Measurements from ENCODE around the gene INSL3. TPM values are rescaled to one million over a fixed set of nuclear protein-coding genes. Genes with fewer than 3 reads are reported as not detected.
"Not testable (repeated sequence)": the region's sequence is repeated elsewhere in the genome, so short reads cannot be mapped to it uniquely, and the experiment has no call there.

INSL3 gene
- total and polyA plus RNA-seq, 2 donors (not counting 1 experiment from before 2014, with no cell fraction given) = 3.4 to 3.6 TPM

DNA sequence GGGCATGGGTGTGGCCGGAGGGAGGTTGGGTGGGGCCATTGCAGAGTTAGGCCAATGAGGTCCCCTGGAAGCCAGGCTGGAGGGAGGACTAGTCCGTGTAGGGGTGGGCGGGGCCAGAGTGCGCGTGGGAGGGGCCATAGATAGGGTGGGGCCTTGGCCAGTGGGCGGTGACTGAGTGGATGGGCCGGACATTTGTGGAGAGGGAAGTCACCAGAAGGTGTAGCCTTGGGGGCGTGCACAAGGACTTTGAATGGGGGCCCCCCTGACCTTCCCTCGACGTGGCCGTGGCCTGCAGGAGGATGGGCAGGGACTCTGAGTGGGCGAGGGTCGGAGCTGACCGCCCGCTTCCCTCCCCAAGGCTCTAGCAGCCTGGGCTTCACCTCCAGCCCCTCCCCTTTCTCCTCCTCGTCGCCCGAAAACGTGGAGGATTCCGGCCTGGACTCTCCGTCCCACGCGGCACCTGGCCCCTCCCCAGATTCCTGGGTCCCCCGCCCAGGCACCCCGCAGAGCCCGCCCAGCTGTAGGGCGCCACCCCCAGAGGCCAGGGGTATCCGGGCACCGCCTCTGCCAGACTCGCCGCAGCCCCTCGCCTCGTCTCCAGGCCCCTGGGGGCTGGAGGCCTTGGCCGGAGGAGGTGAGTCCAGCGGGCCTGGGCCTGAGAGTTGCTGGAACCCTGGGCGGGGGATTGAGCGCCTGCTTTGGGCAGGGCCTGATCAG is 42.9 kb downstream of the INSL3 start:
- 77% methylated on average over 34 of the region's 37 CpGs for WGBS (ENCODE audit: insufficient coverage)
- ChIA-PET POLR2A (interaction anchor here (0.8 to 3.3 kb wide), 3 partner anchors 24 to 154 kb away, joined by 3 to 18 read pairs (median 5); no protein-coding TSS in a partner anchor), CTCF (interaction anchor here (1.7 to 5.3 kb wide), 4 partner anchors 23 to 77 kb away, joined by 5 to 51 read pairs (median 8); no protein-coding TSS in a partner anchor)
- H4K20me1 ChIP-seq (ENCODE audit: control insufficient read depth, insufficient read depth, low read length, poor library complexity, severe bottlenecking) = peaks cover 23% of the 10 kb centered on the region
- no peak for TF ChIP-seq EZH2 (IDR thresholded peaks at IDR 0.05; ENCODE audit: borderline replicate concordance, insufficient read depth, low read depth, low read length, poor library complexity, severe bottlenecking)
- TF ChIP-seq, protein P1, sequence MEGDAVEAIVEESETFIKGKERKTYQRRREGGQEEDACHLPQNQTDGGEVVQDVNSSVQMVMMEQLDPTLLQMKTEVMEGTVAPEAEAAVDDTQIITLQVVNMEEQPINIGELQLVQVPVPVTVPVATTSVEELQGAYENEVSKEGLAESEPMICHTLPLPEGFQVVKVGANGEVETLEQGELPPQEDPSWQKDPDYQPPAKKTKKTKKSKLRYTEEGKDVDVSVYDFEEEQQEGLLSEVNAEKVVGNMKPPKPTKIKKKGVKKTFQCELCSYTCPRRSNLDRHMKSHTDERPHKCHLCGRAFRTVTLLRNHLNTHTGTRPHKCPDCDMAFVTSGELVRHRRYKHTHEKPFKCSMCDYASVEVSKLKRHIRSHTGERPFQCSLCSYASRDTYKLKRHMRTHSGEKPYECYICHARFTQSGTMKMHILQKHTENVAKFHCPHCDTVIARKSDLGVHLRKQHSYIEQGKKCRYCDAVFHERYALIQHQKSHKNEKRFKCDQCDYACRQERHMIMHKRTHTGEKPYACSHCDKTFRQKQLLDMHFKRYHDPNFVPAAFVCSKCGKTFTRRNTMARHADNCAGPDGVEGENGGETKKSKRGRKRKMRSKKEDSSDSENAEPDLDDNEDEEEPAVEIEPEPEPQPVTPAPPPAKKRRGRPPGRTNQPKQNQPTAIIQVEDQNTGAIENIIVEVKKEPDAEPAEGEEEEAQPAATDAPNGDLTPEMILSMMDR (IDR thresholded peaks at IDR 0.05) = no peak
- peaks cover 2 to 44% of the 10 kb centered on the region in 2 experiments for H3K36me3 ChIP-seq (replicated peaks in 1 of 2; ENCODE audit: control extremely low read depth in 1 of 2, control insufficient read depth in 1 of 2, extremely low read depth in 1 of 2, insufficient read depth in 2 of 2, low read length in 1 of 2)
- intact Hi-C loops (cut with micrococcal nuclease) = no loop called here
- H3K4me3 ChIP-seq (ENCODE audit: control extremely low read depth in 1 of 5, extremely low read depth in 1 of 5, insufficient read depth in 1 of 5, low read depth in 2 of 5, low read length in 4 of 5) = no peak overlapping the region
- Mint-ChIP-seq H3K4me1 (peaks cover 41% of the 10 kb centered on the region), H3K27ac (peak overlapping the region; percentile 76), H3K4me3 (peak overlapping the region; percentile 26), H3K27me3 (no peaks in the 10 kb centered on the region), H3K9me3 (ENCODE audit: insufficient read depth) (no peaks in the 10 kb centered on the region)
- no peaks in the 10 kb centered on the region for H3K27me3 ChIP-seq (replicated peaks in 1 of 4; ENCODE audit: control extremely low read depth in 1 of 4, control insufficient read depth in 3 of 4, insufficient read depth in 4 of 4, low read length in 3 of 4)
- H3K4me2 ChIP-seq (replicated peaks; ENCODE audit: low read depth, low read length, poor library complexity, severe bottlenecking) = peak overlapping the region; percentile 25
- ATAC-seq (ENCODE audit: low read depth) = peak; percentile 15
- peak overlapping the region in 1 of 2 donors; percentile 53 for H3K27ac ChIP-seq (ENCODE audit: low read length in 2 of 2)
- H3K9me3 ChIP-seq (ENCODE audit: control extremely low read depth in 1 of 3, control insufficient read depth in 2 of 3, insufficient read depth in 1 of 3, low read length in 2 of 3) = no peaks in the 10 kb centered on the region
- H3K4me1 ChIP-seq (ENCODE audit: control insufficient read depth in 2 of 2, insufficient read depth in 2 of 2, low read length in 2 of 2) = peaks cover 42 to 49% of the 10 kb centered on the region in 2 donors
- H3K9ac ChIP-seq (ENCODE audit: low read length) = no peak overlapping the region
- DNase-seq = peak; percentile 69
- peaks cover 37% of the 10 kb centered on the region for H3K79me2 ChIP-seq (ENCODE audit: control insufficient read depth, insufficient read depth, low read length)
- H2AFZ ChIP-seq (ENCODE audit: insufficient read depth, low read depth, low read length, poor library complexity, severe bottlenecking) = no peak overlapping the region

DNA sequence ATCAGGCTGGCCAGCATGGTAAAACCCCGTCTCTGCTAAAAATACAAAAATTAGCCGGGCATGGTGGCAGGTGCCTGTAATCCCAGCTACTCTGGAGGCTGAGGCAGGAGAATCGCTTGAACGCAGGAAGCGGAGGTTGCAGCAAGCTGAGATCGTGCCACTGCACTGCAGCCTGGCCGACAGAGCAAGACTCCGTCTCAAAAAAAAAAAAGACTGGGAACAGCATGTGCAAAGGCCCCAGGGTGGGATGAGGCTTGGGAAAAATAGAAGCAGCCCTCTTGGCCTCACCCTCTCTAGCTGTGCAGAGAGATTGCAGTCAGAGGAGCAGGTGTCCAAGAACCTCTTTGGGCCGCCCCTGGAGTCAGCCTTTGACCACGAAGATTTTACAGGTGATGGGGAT is 43.5 kb downstream of the INSL3 start:
- H3K27me3 Mint-ChIP-seq; DNase-seq; H3K9me3 ChIP-seq (ENCODE audit: control extremely low read depth in 1 of 3, control insufficient read depth in 2 of 3, insufficient read depth in 1 of 3, low read length in 2 of 3); H3K27me3 ChIP-seq (replicated peaks in 1 of 4; ENCODE audit: control extremely low read depth in 1 of 4, control insufficient read depth in 3 of 4, insufficient read depth in 4 of 4, low read length in 3 of 4); H3K4me3 ChIP-seq (ENCODE audit: control extremely low read depth in 1 of 5, extremely low read depth in 1 of 5, insufficient read depth in 1 of 5, low read depth in 2 of 5, low read length in 4 of 5); H2AFZ ChIP-seq (ENCODE audit: insufficient read depth, low read depth, low read length, poor library complexity, severe bottlenecking); H3K4me2 ChIP-seq (replicated peaks; ENCODE audit: low read depth, low read length, poor library complexity, severe bottlenecking); H3K9ac ChIP-seq (ENCODE audit: low read length); ATAC-seq (ENCODE audit: low read depth); H3K9me3 Mint-ChIP-seq (ENCODE audit: insufficient read depth); H3K27ac ChIP-seq (ENCODE audit: low read length in 2 of 2); intact Hi-C loops (cut with micrococcal nuclease): not testable (repeated sequence)
- ChIA-PET CTCF (interaction anchor here (1.0 to 5.3 kb wide), 7 partner anchors 11 to 172 kb away, joined by 5 to 51 read pairs (median 10); partner anchors contain the start of gene FCHO1), POLR2A (interaction anchor here (0.7 to 3.3 kb wide), 2 partner anchors 23 to 72 kb away, joined by 5 to 18 read pairs; no protein-coding TSS in a partner anchor)
- peaks cover 37% of the 10 kb centered on the region for H3K79me2 ChIP-seq (ENCODE audit: control insufficient read depth, insufficient read depth, low read length)
- peak overlapping the region; percentile 26 for H3K4me3 Mint-ChIP-seq
- peak overlapping the region; percentile 76 for H3K27ac Mint-ChIP-seq
- peaks cover 41% of the 10 kb centered on the region for H3K4me1 Mint-ChIP-seq
- peaks cover 3 to 47% of the 10 kb centered on the region in 2 experiments for H3K36me3 ChIP-seq (replicated peaks in 1 of 2; ENCODE audit: control extremely low read depth in 1 of 2, control insufficient read depth in 1 of 2, extremely low read depth in 1 of 2, insufficient read depth in 2 of 2, low read length in 1 of 2)
- peaks cover 23% of the 10 kb centered on the region for H4K20me1 ChIP-seq (ENCODE audit: control insufficient read depth, insufficient read depth, low read length, poor library complexity, severe bottlenecking)
- WGBS (ENCODE audit: insufficient coverage) = 91% methylated on average over 10 of the region's 10 CpGs
- H3K4me1 ChIP-seq (ENCODE audit: control insufficient read depth in 2 of 2, insufficient read depth in 2 of 2, low read length in 2 of 2) = peaks cover 42 to 49% of the 10 kb centered on the region in 2 donors
